Measurements from ENCODE around the gene ASTN2.

Gene ASTN2

GRCh38 chr9:116627433-116627832, 787.4 kb downstream of the ASTN2 start:
- no peak for DNase-seq (ENCODE audit: extremely low spot score)
- no peak for TF ChIP-seq CTCF (IDR thresholded peaks at IDR 0.05; ENCODE audit: control extremely low read depth, extremely low read depth, low read depth, missing control alignments)
- ChIA-PET POLR2A (no interaction called here), CTCF (no interaction called here)

- ChIA-PET POLR2A (no interaction called here), CTCF (no interaction called here)
- TF ChIP-seq CTCF (IDR thresholded peaks at IDR 0.05; ENCODE audit: control extremely low read depth, extremely low read depth, low read depth, missing control alignments), result no peak
- no peak for DNase-seq (ENCODE audit: extremely low spot score)
Observed at GRCh38 chr9:116626762-116627161, 788.1 kb downstream of the ASTN2 start.

GRCh38 chr9:116623715-116624114, 791.1 kb downstream of the ASTN2 start:
- no peak for TF ChIP-seq CTCF (IDR thresholded peaks at IDR 0.05; ENCODE audit: control extremely low read depth, extremely low read depth, low read depth, missing control alignments)
- ChIA-PET CTCF (no interaction called here), POLR2A (no interaction called here)

GRCh38 chr9:116617389-116617788, 797.5 kb downstream of the ASTN2 start:
- TF ChIP-seq CTCF (IDR thresholded peaks at IDR 0.05; ENCODE audit: control extremely low read depth, extremely low read depth, low read depth, missing control alignments), result no peak
- POLR2A ChIA-PET, result no interaction called here
- DNase-seq (ENCODE audit: extremely low spot score), result no peak
- CTCF ChIA-PET, result no interaction called here

More at GRCh38 chr9:116623715-116624114, 791.1 kb downstream of the ASTN2 start:
- no peak for DNase-seq (ENCODE audit: extremely low spot score)

GRCh38 chr9:116616304-116616914, 798.4 kb downstream of the ASTN2 start:
- ChIA-PET POLR2A (no interaction called here), CTCF (no interaction called here)
- TF ChIP-seq CTCF (IDR thresholded peaks at IDR 0.05; ENCODE audit: control extremely low read depth, extremely low read depth, low read depth, missing control alignments), result no peak
- no peak for DNase-seq (ENCODE audit: extremely low spot score)

GRCh38 chr9:116608064-116608463, 806.8 kb downstream of the ASTN2 start:
- no peak for DNase-seq (ENCODE audit: extremely low spot score)
- ChIA-PET CTCF (no interaction called here), POLR2A (no interaction called here)
- no peak for TF ChIP-seq CTCF (IDR thresholded peaks at IDR 0.05; ENCODE audit: control extremely low read depth, extremely low read depth, low read depth, missing control alignments)

All from GM10248 (cell line).